C4-2B (cell line): Measurements from ENCODE around the gene MUC5AC.

Experiments used
- H3K27ac ChIP-seq: fragments of 450-650 bp; 2 replicates; pipeline ENCODE4 v1.5.1; 2017
- ZFX ChIP-seq: fragments of 450-650 bp; IDR thresholded peaks from 2 replicates; pipeline ENCODE4 v1.6.1; 2017
- TF ChIP-seq, protein P1 (sequence below): fragments of 450-650 bp; conservative IDR thresholded peaks from 2 replicates; pipeline ENCODE4 v1.5.1; 2017; ENCODE audit warnings: mild to moderate bottlenecking

MUC5AC gene

DNA sequence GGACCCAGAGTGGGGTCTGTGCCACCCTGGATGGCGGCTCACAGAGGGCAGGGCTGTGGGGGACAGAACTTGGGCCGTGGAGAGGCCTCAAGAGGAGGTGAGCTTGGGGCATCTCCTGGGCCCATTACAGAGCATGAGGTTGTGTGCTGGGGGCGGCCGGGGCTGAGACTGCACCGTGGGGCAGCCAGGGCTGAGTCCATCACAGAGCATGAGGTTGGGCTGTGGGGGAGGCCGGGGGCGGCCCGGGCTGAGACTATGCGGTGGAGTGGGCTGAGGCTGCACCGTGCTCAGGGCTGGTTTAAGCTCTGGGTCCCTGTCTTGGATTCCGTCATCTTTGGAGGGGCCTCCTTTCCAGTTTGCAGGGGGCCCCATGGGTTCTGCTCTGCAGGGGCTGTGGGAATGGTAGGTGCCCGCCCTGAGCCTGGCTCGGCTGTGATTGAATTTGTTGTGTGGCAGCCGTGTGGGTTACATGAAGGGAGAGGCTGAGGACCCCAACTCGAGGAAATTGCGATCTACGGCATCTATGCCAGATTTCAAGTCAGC, 38.1 kb upstream of the MUC5AC start:
- no peak for TF ChIP-seq ZFX
- TF ChIP-seq, protein P1, sequence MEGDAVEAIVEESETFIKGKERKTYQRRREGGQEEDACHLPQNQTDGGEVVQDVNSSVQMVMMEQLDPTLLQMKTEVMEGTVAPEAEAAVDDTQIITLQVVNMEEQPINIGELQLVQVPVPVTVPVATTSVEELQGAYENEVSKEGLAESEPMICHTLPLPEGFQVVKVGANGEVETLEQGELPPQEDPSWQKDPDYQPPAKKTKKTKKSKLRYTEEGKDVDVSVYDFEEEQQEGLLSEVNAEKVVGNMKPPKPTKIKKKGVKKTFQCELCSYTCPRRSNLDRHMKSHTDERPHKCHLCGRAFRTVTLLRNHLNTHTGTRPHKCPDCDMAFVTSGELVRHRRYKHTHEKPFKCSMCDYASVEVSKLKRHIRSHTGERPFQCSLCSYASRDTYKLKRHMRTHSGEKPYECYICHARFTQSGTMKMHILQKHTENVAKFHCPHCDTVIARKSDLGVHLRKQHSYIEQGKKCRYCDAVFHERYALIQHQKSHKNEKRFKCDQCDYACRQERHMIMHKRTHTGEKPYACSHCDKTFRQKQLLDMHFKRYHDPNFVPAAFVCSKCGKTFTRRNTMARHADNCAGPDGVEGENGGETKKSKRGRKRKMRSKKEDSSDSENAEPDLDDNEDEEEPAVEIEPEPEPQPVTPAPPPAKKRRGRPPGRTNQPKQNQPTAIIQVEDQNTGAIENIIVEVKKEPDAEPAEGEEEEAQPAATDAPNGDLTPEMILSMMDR, result no peak
- no peak overlapping the region for H3K27ac ChIP-seq

DNA sequence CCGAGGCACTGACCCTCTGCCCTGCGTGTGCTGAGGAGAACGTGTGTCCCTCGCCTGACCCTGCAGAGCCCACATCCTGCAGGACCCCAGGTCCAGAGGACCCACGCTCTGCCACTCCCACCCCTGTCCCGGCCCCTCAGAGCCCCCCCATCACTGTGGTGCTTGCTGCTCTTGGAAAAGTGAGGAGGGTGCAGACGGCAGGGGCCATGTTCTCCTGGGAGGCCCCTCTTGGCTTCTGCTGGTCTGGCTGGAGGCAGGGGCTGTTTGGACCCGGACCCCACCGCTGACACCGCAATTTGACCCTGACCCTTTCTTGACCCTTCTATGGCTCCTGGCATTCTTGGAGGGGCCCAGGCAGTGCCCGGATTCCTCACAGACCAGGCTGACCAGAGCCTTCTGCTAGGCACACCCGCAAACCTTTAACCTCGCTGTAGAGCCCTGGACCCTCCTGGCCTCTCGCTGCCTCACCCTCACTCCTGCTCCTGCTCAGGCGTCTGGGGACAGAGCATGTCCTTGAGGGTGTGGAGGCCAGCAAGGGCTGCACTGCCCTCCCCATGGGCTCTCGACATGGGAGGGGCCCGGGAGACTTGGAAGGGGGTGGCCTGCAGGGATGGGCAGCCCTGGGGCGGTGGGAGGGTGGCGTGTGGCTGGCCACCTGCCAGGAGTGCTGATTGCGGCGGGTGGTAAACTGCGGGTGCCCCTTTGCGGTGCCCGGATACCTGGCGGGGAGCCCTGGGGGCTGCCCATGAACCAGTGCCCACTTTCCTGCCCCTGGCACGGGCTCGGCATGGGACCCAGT, 37.0 kb upstream of the MUC5AC start:
- no peak overlapping the region for H3K27ac ChIP-seq

DNA sequence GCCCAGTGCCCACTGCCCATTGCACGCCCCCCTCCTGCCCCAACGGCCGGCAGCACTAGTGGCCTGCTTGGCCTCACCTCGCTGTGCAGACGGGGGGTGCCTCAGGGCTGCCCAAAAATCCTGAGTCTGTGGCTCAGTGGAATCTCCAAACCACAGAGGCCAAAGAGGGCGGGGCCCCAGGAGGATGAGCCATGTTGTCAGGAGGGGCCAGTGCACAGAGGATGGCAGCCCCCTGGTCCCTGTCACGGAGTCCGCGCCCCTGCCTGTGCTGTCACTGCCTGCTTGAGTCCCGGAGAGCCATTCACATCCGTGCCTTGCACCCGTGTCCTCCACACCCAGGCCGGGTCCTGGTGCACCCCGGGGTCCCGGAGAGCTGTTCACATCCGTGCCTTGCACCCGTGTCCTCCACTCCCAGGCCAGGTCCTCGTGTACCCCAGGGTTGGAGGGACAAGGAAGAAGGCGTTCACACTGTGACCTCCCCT, 36.4 kb upstream of the MUC5AC start:
- H3K27ac ChIP-seq, result no peak overlapping the region
- TF ChIP-seq ZFX, result no peak
- TF ChIP-seq, protein P1, result no peak

More for the DNA sequence above, 37.0 kb upstream of the MUC5AC start:
- TF ChIP-seq, protein P1, result no peak
- TF ChIP-seq ZFX, result no peak

DNA sequence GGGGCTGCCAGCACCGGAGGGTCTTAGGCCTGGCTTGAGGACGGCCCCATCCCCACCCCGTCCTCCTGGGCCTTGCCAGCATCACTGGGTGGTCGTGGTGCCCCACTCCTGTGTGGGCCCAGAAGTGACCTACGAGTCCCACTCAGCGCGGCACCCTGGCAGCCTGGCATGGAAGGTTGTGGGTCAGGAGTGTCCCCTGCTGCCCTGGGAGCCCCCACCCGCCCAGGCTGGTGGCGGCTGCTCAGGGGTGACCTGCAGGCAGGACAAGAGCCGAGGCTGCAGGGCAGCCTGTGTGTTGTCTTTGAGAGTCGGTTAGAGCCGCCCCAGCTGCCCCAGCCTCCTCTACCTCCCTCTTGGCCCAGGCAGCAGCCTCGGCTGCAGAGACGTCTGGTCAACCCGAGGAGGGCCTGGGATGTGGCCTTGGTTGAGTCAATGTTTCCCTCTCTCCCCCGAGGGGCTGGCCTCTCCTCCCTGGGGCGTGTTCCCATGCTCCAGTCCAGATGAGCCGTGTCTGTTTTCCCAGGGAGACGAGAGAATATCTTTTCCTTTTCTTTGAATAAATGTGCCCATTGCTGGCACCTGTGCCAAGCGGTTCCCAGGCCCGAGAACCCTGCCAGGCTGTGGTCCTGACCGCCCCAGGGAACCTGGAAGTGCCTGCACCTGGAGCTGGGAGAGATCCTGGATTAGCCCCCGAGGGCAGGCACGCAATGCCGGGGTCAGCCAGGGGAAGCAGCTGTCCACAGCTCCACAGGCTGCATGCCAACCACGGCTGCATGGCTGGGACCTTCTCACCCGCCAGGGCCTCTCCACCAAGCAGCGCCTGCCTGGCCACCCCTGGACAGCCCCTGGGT, 35.7 kb upstream of the MUC5AC start:
- TF ChIP-seq ZFX, result no peak
- TF ChIP-seq, protein P1, result no peak

DNA sequence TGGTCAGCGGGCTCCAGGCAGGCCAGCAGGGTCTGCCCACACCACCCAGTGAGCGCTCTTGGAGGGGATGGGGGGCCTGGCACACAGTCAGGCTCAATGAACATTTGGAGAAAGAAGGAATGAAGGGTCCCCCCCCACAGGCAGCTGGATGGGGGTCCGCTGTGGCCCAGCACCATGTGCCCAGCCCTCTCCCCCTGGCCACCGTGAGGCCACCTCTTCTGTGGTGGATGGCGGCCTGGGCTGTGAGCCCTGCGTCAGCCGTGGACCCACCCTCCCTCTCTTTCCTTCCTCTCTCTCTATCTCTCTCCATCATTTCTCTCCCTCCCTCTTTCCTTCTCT, 35.1 kb upstream of the MUC5AC start:
- TF ChIP-seq ZFX, result no peak
- TF ChIP-seq, protein P1, result no peak
- no peak overlapping the region for H3K27ac ChIP-seq

More for the DNA sequence above, 35.7 kb upstream of the MUC5AC start:
- no peak overlapping the region for H3K27ac ChIP-seq

DNA sequence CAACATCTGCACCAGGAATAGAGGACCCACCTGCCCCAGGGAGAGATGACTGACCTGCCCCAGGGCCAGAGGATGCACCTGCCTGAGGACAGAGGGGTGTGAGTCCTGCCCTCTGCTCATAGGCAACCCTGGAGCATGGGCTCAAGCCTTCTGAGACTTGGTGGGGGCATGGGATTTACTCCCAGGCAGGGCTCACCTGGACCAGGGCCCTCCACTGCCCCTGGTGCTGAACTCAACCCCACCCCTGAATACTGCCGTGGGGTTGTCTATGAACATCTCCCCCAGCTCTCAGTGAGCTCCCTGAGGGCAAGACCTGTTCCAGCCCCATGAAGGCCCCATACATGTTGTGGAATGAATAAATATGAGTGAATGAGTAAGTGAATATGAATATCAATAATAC, 33.8 kb upstream of the MUC5AC start:
- no peak overlapping the region for H3K27ac ChIP-seq
- no peak for TF ChIP-seq ZFX
- TF ChIP-seq, protein P1, result no peak

DNA sequence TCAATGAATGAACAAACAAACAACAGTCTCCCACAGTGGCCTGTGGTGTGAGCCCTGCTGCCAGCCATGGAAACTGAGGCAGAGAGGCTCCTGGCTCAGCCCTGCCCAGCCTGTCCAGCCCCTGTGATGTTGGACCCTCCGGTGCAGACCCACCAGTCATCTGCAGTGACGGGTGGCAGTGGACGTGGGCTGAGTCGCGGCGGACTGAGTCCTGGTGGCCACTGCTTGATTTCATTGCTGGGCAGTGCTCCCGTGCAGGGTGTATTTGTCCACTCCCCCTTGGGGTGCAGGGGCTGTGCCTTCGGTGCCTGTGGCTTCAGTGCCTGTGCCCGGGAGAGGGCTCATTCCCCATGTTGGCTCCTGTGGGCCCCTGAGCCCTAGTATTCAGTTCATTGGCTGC, 31.9 kb upstream of the MUC5AC start:
- no peak for TF ChIP-seq ZFX
- TF ChIP-seq, protein P1, result no peak
- H3K27ac ChIP-seq, result no peak overlapping the region
